ENCODE data around the gene CDK4.
A peak's percentile ranks its signal among the peaks of the same experiment; 100 is the strongest.
"Not testable (repeated sequence)": the region's sequence is repeated elsewhere in the genome, so short reads cannot be mapped to it uniquely, and the experiment has no call there.

CDK4 gene

DNA sequence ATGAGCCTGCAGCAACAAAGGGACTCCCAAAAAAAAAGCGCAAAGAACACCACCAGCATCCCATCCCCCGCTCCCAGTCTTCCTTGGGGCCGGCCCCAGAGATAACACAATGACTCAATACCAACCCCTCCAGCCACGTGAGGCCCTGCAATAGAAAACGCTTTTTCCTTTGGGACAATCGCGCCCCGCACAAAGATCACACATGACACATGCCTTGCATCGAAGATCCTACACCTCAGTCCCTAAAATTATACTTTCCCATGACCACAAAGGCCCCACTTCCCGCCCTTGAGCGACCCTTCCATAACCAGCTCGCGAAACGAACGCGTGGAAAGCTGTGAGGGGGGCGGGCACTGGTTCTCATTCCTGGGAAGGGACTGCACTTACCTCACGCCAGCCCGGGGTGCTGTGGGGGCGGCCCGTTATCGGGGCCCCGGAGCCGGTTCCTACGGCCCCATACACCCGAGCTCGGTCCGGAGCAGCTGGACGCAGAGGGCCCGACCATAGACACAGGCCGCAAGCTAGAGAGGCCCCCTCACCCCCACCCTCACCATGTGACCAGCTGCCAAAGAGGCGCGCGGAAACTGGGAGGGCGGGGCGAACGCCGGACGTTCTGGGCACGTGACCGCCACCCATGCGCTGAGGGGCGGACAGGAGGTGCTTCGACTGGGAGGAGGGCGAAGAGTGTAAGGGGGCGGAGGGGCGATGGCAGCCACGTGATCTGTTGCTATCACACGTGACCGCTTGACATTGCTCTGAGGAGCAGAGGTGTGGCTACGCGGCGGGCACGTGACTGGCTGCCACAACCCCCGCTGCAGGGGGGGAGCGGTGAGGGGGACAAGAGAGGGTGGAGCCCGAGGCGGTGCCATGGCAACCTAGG is at the start of gene CDK4:
Gene CDK4, minus strand, starts transcription at position 523 of the 880 bp plus-strand sequence. CDS start 593 bp downstream, outside the sequence.
- peak; percentile 95 for DNase-seq (ENCODE audit: low read depth)

DNA sequence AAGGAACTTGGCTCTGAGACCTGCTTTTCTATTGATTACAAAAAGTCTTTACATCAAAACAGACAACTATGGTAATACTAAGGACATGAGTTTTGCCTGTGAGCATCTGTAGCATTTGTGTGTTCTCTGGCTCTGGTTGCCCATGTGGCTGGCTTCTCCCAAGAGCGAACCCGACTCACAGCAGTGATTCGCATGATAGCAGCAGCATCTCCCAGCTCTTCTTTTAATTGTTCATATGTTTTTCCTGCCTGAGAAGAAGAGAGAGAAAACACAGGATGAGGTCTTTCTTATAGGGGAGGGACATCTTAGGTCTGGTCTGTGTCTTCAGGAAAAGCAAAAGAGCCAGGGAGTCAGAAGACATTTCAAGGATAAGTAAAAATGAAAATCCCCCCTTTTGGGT is 48.9 kb upstream of the CDK4 start:
- no peak for DNase-seq (ENCODE audit: low read depth)

DNA sequence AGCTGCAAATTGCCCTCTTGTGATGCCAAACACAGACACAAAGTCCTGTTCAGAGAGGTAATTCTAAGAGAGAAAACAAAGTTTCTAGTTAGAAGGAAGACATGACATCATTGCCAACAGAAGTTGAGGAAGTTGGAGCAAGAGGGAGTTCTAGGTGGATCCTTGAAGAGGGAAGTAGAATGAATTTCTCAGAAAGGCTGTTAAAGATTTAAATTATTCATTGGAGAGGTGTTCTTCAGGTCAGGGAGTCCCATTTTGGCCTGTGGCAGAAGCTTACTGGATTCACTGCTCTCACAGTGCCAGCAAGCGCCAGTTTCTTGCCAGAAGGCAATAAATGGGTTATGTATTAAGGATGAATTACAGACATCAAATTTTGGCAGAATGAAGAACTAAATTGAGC is 45.8 kb upstream of the CDK4 start:
- no peak for DNase-seq (ENCODE audit: low read depth)

DNA sequence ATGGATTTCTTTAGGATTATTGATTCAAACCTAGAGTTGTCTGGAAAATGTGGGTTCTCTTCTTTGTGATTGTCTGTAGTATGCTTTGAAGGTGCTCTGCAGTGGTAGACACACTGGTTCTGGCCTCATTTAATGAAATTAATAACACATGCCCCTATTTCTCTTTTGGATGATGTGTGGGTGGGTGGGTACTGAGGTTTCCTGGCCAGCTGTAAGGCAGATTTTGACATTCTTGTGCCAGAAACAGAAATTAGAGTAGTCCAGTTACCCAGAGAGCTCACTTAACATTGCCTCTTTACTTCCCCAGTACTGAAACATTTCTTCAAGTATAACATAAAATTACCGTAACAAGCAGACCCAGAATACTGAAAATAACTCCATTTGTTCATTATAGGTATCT is 44.9 kb upstream of the CDK4 start:
- DNase-seq (ENCODE audit: low read depth), result no peak

DNA sequence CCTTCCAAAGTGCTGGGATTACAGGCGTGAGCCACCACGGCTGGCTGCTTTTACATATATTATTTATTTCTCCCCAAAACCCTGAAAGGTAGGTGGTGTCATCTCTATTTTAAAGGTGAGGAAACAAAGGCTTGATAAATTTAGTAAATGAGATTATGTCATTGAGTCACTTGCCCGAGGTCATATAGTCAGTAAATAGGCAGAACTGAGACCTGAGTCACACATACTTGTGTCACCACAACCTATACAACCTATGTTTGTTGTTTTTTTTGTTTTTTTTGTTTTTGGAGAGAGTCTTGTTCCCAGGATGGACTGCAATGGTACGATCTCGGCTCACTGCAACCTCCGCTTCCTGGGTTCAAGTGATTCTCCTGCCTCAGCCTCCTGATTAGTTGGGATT is 43.2 kb upstream of the CDK4 start:
- no peak for DNase-seq (ENCODE audit: low read depth)

DNA sequence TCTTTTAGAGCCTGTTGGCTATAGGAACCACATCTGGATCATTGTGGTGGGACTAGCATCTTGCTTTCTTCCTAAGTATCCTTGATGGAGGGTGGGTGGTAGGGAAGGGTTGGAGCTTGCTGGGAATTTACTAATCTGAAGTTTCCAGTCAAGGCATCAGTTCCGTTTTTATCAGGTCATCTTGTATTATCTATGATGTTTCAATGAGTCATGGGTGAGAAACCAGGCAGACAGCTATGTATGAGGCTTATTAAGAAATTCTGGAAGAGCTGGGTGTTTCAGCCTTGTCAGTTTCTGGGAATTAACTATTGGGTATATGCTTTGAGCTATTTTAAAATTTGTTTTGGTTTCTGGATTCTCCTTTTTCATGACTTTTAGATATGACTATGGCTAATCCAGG is 41.8 kb upstream of the CDK4 start:
- no peak for DNase-seq (ENCODE audit: low read depth)

DNA sequence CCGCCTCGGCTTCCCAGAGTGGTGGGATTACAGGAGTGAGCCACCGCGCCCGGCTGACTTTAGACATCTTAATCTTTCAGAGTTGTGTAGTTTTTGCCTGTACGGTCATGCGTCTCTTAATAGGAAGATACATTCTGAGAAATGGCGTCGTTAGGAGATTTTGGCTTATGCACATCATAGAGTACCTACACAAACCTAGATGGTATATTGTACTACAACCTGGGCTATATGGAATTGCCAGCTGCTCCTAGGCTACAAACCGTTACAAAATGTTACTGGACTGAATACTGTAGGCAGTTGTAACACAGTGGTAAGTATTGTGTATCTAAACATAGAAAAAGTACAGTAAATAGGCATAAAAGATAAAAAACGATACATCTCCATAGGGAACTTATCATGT is 31.8 kb upstream of the CDK4 start:
- DNase-seq (ENCODE audit: low read depth), result no peak

- no peak for DNase-seq (ENCODE audit: low read depth)
Observed at GRCh38 chr12:57783466-57783801, 31.3 kb upstream of the CDK4 start.

- peak; percentile 76 for DNase-seq (ENCODE audit: low read depth)
Observed at GRCh38 chr12:57782608-57783465, 30.7 kb upstream of the CDK4 start, which contains the start of gene TSFM. TSFM (plus strand) TSS chr12:57782787; CDS start chr12:57782802, 15 bp downstream.

GRCh38 chr12:57782243-57782607 is 30.1 kb upstream of the CDK4 start:
- no peak for DNase-seq (ENCODE audit: low read depth)

- DNase-seq (ENCODE audit: low read depth), result no peak
Observed at GRCh38 chr12:57781801-57782200, 29.7 kb upstream of the CDK4 start.

DNA sequence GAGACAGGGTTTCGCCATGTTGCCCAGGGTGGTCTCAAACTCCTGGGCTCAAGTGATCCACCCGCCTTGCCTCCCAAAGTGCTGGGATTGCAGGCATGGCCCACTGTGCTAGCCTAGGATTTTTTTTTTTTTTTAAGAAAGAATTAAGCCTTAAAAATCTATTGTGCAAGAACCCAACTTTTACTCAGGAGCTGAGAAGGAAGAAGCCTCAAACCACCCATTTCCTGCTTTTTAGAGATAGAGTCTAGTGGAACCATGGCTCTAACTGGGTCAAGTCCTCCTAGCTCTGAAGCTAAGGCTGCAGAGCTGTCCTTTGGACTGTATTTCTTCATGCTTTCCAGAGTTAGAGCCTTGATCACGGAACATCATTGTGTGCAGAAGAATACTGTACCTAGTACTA is 29.1 kb upstream of the CDK4 start:
- no peak for DNase-seq (ENCODE audit: low read depth)

DNA sequence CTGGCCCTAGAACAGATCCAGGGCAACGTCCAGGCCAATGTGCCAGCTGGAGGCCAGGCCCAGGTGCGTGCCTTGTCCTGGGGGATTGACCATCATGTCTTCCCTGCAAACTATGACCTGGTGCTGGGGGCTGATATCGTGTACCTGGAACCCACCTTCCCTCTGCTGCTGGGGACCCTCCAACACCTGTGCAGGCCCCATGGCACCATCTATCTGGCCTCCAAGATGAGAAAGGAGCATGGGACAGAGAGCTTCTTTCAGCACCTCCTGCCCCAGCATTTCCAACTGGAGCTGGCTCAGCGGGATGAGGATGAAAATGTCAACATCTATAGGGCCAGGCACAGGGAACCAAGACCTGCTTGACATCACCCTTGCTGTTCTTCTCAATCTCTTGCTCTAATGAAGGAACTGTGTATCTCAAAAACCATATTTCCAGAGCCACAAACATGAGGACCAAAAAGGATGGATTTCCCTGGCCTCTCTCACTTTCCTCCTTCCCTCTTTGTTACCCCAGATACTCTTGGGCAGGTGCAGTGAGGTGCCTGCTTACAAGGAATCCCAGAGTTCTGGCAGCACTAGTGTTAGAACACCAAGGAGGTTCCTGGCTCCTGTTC is 28.3 kb upstream of the CDK4 start:
- DNase-seq (ENCODE audit: low read depth), result no peak

DNA sequence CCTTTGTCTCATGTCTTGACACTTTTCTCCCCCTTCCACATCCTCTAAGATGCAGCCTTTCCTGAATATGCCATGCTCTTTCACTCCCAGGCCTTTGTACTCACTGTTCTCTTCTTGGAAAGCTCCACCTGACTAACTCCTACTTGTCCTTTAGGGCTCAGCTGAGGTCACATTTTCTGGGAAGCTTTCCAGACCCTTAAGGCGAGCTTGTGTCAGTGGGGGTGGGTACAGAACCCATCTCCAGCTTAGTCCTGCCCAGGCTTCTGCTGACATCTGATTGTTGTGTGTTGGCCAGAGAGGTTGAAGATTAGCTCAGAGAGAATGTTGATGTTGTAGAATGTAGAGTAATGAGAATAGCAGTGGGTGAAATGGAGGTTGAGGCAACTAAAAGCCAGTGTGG is 27.6 kb upstream of the CDK4 start:
- no peak for DNase-seq (ENCODE audit: low read depth)

DNA sequence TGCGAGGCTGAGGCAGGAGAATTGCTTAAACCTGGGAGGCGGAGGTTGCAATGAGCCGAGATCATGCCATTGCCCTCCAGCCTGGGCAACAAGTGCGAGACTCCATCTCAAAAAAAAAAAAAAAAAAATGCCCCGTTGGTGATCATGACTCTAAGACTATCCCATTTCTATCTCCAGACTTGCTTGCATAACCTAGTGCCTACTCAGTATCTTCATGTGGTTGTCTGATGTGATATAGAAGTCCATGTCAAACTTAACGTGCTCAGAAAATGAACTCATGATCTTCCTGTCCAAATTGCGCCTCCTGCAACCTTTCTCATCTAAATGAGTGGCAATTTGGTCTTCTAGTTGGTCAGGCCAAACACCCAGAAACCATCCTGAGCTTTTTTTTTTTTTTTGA is 25.8 kb upstream of the CDK4 start:
- DNase-seq (ENCODE audit: low read depth), result no peak

DNA sequence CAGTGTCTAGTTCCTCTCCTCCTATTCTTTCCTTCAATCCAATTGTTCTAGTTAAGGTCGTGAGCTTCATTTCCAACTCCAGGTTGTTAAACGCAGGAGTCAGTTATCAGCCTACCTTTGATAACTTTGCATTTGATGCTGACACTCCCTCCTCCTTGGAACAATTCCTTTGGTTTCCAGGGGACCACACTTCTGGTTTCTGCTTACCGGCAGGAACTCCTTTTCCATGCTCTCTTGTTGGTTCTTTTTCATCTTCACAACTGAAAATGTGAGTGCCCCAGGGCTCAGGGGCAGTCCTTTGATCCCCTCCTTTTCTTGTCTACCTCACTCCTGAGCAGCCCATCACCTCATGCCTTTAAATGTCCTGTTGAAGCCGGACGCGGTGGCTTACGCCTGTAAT is 25.3 kb upstream of the CDK4 start:
- DNase-seq (ENCODE audit: low read depth), result no peak

DNA sequence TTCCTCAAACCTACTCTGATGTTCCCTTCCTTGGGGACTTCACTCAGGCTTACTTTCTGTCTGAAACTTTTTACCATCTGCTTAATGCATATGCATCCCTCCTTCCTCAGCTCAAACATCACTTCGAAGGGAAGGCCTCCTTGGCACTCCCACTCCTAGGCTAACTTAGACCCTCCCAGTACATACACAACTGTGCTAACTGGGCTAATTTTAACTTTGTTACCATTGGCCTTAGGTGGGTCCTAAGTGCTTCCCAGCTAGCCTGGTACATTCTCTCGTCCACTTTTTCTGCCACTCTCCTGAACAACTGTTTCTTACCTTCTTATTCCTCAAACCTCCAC is 24.1 kb upstream of the CDK4 start:
- DNase-seq (ENCODE audit: low read depth), result no peak

DNA sequence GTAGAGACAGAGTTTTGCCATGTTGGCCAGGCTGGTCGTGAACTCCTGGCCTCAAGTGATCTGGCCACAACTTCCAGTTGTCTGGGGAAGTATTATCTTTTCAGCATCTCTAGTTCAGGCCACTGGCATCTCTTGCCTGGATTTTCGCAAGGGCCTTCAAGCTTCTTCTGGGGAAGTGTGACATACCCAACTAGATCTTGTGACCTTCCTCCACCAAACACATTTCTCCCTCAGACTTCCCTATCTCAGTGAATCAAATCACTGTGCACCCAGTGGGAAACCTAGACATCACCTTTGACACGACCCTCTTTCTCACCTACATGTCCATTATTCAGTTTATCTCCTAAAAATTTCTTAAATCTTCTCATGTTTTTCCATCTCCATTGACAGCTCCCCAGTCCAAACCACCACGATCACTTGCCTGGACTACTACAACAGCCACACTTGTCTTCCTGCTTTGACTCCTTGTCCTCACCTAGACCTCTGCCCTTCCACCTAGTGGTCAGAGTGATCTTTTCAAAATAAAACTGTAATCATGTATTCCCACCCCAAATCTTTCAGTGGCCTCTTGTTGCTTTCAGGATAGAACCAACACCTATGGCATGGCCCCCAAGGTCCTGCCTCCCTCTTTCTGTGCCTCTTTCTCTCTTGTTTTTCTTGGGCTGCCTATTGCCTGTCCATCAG is 23.6 kb upstream of the CDK4 start:
- no peak for DNase-seq (ENCODE audit: low read depth)

DNA sequence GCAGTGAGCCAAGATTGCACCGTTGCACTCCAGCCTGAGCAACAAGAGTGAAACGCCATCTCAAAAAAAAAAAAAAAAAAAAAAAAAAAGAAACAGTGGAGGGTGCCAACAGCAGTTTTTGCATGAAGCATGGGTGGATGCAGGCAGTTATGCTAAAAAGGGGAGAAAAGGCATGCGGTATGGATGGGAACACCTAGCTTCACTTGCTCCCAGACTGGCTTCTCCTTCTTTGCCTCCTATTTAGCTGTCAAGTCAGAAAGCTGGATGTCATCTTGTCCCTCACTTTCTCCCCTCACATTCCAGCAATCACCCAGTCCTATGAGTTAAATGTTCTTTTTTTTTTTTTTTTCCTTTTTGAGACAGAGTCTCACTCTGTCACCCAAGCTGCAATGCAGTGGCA is 22.9 kb upstream of the CDK4 start:
- no peak for DNase-seq (ENCODE audit: low read depth)

DNA sequence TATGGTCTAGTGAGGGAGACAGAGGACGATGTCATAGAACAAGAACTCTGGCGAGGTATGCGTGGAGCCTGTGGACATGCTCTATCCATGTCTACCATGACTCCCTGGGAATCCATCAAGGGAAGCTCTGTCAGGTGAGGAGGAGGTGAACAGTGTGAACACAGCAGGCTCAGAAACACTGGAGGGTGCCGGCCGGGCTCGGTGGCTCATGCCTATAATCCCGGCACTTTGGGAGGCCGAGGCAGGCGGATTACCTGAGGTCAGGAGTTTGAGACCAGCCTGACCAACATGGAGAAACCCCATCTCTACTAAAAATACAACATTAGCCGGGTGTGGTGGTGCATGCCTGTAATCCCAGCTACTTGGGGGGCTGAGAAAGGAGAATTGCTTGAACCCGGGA is 22.5 kb upstream of the CDK4 start:
- DNase-seq (ENCODE audit: low read depth), result not testable (repeated sequence)

DNA sequence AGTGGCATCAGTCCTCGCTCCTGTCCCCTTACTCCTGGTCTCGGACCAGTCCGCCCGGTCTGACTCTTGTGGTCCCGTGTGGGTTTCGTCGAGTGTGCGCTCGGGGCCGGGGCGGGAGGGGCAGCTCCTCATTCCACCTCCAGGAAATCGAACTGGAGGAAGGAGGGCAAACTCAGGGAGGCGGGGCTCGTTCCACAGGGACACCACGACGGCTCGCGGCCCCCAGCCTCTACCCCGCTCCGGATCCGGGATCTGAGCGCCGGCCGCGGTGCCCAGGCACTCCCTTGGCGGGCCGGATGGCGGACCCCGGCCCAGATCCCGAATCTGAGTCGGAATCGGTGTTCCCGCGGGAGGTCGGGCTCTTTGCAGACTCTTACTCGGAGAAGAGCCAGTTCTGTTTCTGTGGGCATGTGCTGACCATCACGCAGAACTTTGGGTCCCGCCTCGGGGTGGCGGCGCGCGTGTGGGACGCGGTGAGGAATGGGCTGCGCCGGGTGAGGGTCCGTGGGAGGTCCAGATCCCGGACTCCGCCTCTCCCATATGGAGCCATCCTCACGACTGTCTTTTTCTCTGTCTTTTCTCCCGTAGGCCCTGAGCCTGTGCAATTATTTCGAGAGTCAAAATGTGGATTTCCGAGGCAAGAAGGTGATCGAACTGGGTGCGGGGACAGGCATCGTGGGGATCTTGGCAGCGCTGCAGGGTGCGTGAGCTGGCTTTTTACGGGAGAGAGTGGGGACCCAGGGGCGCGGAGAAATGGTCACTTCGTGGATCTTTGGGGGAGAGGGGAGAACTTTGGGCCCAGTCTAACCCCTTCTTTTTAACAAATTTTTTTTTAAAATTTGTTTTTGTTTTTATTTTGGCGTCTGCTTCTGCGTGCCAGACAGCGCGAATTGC is 20.6 kb upstream of the CDK4 start, which contains the start of gene EEF1AKMT3:
Gene EEF1AKMT3, plus strand, starts transcription at position 186 of the 894 bp plus-strand sequence. Its CDS starts 111 bp downstream, at position 297.
- no peak for DNase-seq (ENCODE audit: low read depth)
